HepG2 (cell line): Measurements from ENCODE around the gene ARHGAP23.
"Not testable (repeated sequence)": the region's sequence is repeated elsewhere in the genome, so short reads cannot be mapped to it uniquely, and the experiment has no call there.

Source experiments
- CEBPB ChIP-seq: IDR thresholded peaks from 2 replicates; pipeline ENCODE4 v1.6.1; 2011; ENCODE audit warnings: low read depth, low read length, improper control_type of control experiment, borderline replicate concordance
- CREB1 ChIP-seq, 2 experiments: fragments of 450-650 bp in 1 of 2; IDR thresholded peaks; 2 replicates each; pipeline ENCODE4 v1.6.1; 2016 to 2017; ENCODE audit warnings: control low read depth in 1 of 2, mild to moderate bottlenecking in 1 of 2, missing compliant biosample characterization in 1 of 2, missing genetic modification characterization in 1 of 2
- CTCF ChIP-seq: sonication (generic); formaldehyde crosslinking; IDR thresholded peaks from 2 replicates; pipeline ENCODE4 v1.5.0; 2020; ENCODE audit warnings: mild to moderate bottlenecking, missing genetic modification reagents, moderate library complexity
- EZH2 ChIP-seq: conservative IDR thresholded peaks from 2 replicates; pipeline ENCODE4 v1.6.1; 2012; ENCODE audit warnings: mild to moderate bottlenecking, low read depth, low read length, moderate library complexity
- GLI4 ChIP-seq: sonication (generic); formaldehyde crosslinking; IDR thresholded peaks from 2 replicates; pipeline ENCODE4 v1.5.1; 2020; ENCODE audit warnings: missing genetic modification reagents, mild to moderate bottlenecking, moderate library complexity, borderline replicate concordance
- NFE2L1 ChIP-seq: sonication (generic); formaldehyde crosslinking; IDR thresholded peaks from 2 replicates; pipeline ENCODE4 v1.4.0; 2020; ENCODE audit warnings: missing genetic modification reagents, mild to moderate bottlenecking, borderline replicate concordance
- PHF21A ChIP-seq: sonication (generic); formaldehyde crosslinking; IDR thresholded peaks from 2 replicates; pipeline ENCODE4 v1.5.0; 2020; ENCODE audit warnings: mild to moderate bottlenecking, missing genetic modification reagents
- SAP130 ChIP-seq: IDR thresholded peaks from 2 replicates; pipeline ENCODE4 v1.6.1; 2016; ENCODE audit warnings: low read depth
- WIZ ChIP-seq: sonication (generic); formaldehyde crosslinking; IDR thresholded peaks from 2 replicates; pipeline ENCODE4 v1.5.1; 2020; ENCODE audit warnings: mild to moderate bottlenecking, missing genetic modification reagents
- ZFP36 ChIP-seq: fragments of 150-350 bp; IDR thresholded peaks from 2 replicates; pipeline ENCODE4 v1.6.1; 2018; ENCODE audit warnings: borderline replicate concordance, low read length, low read depth; ENCODE audit not compliant: partially characterized antibody
- ZFP36L2 ChIP-seq: sonication (generic); formaldehyde crosslinking; IDR thresholded peaks from 2 replicates; pipeline ENCODE4 v1.4.0; 2020; ENCODE audit warnings: missing genetic modification reagents
- ZFP41 ChIP-seq: sonication (generic); formaldehyde crosslinking; IDR thresholded peaks from 2 replicates; pipeline ENCODE4 v1.4.0; 2020; ENCODE audit warnings: mild to moderate bottlenecking, missing genetic modification reagents, borderline replicate concordance

GRCh38 chr17:38478667-38479066 lies 50.4 kb downstream of the ARHGAP23 start:
- TF ChIP-seq EZH2; CTCF (CRISPR knock-in tag); WIZ (CRISPR knock-in tag); CREB1 (IDR thresholded peaks at IDR 0.05); CREB1 (CRISPR knock-in tag; IDR thresholded peaks at IDR 0.05); SAP130 (CRISPR knock-in tag); ZFP41 (CRISPR knock-in tag); NFE2L1 (CRISPR knock-in tag); PHF21A (CRISPR knock-in tag); CEBPB; ZFP36; GLI4 (CRISPR knock-in tag); ZFP36L2 (CRISPR knock-in tag): not testable (repeated sequence)
